ENCODE results near the gene CERS6.

The CERS6 gene

DNA sequence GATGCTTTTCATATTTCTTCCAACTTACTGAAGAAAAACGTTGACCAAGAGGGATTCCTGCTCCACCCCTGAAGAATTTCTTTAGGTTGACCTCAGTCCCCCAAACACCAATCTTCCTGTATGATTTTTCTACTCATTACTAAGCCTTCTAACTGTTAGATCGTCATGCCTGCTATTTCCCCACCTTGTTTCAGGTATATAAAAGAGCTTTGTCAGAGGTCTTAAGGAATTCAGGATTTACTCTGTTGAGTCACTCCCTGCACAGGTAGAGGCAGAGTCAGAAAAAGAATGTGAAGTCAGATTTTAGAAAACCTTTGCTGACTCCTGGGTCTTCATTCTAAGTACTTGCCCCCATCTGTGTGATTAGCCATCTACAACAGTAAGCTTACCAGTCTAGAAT is 262.6 kb downstream of the CERS6 start:
- Histone ChIP-seq H3K4me1 (no peaks in the 10 kb centered on the region), H3K4me3 (no peak overlapping the region), H3K9me3 (0 out of 2 replicates have a peak, but pooled peaks cover 13% of the 10 kb centered on the region), H3K9ac (no peak overlapping the region), H4K20me1 (no peaks in the 10 kb centered on the region), H3K4me2 (no peak overlapping the region), H3K36me3 (peaks cover 68% of the 10 kb centered on the region), H3K27ac (no peak overlapping the region), H3K27me3 (no peaks in the 10 kb centered on the region)
- TF ChIP-seq Cebpa-rat (IDR thresholded peaks at IDR 0.05): no peak

DNA sequence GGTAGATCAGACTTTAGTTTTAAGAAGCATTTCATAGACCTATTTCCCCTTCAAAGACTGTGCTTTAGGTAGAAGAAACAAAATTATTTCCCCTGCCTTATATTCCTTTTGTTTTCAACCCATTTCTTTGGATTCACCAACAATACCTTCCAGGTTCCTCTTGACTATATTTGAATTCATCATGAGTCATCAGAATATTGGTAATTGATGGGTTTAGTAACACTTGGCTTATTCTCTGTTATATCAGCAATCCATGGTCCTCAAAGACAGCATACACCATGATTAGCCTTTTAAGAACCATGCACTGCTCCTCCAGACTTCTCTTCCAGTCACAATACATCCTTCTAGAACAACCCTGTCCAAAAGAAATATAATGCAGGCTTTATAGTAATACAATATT is 263.4 kb downstream of the CERS6 start:
- H3K4me2 ChIP-seq: no peak overlapping the region
- H3K4me1 ChIP-seq: no peaks in the 10 kb centered on the region
- no peak overlapping the region for H3K4me3 ChIP-seq
- no peaks in the 10 kb centered on the region for H4K20me1 ChIP-seq
- no peak overlapping the region for H3K27ac ChIP-seq
- no peak overlapping the region for H3K9ac ChIP-seq
- 0 out of 2 replicates have a peak, but pooled peaks cover 19% of the 10 kb centered on the region for H3K9me3 ChIP-seq
- TF ChIP-seq Cebpa-rat (IDR thresholded peaks at IDR 0.05): no peak
- no peaks in the 10 kb centered on the region for H3K27me3 ChIP-seq
- H3K36me3 ChIP-seq: peaks cover 70% of the 10 kb centered on the region

DNA sequence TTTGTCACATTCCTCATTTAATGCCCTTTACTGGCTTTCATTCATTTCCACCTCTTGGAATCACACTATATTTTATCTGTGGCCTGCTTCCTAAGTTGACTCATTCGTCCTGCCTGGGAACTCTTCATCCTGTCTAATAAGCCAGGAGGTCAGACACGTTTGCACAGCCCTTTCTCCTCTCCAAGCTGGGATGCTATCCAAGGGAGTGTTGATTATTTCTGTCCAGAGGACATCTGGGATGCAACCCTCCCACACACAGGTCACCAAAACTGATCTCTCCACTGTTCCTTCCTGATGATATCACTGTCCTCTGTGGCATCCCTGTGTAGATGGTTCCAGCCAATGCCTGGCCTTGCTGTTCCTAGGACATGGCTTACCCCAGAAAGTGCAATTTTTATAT is 266.5 kb downstream of the CERS6 start:
- TF ChIP-seq Cebpa-rat (IDR thresholded peaks at IDR 0.05): no peak
- Histone ChIP-seq H3K4me3 (no peak overlapping the region), H3K4me2 (no peak overlapping the region), H3K27ac (no peak overlapping the region), H4K20me1 (no peaks in the 10 kb centered on the region), H3K36me3 (peaks cover 74% of the 10 kb centered on the region), H3K9me3 (0 out of 2 replicates have a peak, but pooled peaks cover 19% of the 10 kb centered on the region), H3K27me3 (no peaks in the 10 kb centered on the region), H3K9ac (no peak overlapping the region), H3K4me1 (no peaks in the 10 kb centered on the region)

DNA sequence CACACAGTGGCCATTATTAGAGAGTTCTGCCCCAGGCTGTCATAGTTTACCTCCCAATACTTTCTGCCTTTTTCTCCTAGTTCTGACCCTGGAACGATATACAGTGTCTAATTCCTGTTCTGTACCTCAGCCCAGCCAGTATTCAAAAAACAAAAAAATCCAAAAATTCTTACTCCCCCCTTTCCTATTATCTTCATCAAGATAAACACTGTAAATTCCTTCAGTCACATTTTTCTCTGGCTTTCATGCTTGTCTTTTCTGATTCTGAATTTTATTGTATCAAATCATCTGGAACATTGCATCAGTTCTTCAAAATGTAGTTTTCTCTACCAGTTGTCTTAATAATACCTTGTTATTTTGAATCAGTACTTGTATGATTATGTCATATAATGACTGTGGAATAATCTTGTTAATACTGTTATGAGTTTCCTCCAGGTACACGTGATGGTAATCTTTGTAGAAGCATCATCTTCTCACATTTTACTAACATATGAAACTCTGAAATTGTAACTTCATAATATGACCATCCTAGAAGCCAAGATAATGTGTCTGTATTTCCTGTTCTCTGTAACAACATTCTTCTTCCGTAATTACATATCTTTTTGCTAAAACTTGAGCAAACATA is 267.3 kb downstream of the CERS6 start:
- Histone ChIP-seq H3K4me3 (no peak overlapping the region), H3K9me3 (0 out of 2 replicates have a peak, but pooled peaks cover 19% of the 10 kb centered on the region), H3K27me3 (no peaks in the 10 kb centered on the region), H3K27ac (no peak overlapping the region), H3K4me2 (no peak overlapping the region), H3K9ac (no peak overlapping the region), H3K4me1 (no peaks in the 10 kb centered on the region), H3K36me3 (peaks cover 66% of the 10 kb centered on the region), H4K20me1 (no peaks in the 10 kb centered on the region)
- TF ChIP-seq Cebpa-rat (IDR thresholded peaks at IDR 0.05): no peak

DNA sequence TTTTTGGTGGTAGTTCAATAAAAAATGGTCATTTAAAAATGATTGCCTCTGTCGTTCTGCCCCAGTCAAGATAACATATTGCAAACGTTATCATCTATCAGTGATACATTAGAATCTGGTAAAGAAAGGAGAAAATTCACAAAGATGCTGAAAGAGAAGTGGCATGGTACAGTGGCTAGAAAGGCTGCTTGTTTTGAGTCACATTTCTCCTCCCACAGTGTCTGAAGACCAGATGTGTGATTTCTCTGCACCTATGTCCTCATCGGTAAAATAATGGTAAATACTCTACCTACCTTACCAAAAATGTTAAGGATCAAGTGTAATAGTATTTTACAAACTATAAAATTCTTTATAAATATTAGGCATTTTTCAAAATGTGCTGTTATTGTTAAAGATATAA is 270.3 kb downstream of the CERS6 start:
- Histone ChIP-seq H3K9me3 (0 out of 2 replicates have a peak, but pooled peaks cover 9% of the 10 kb centered on the region), H4K20me1 (no peaks in the 10 kb centered on the region), H3K4me1 (no peaks in the 10 kb centered on the region), H3K4me3 (no peak overlapping the region), H3K27ac (no peak overlapping the region), H3K36me3 (peaks cover 40% of the 10 kb centered on the region), H3K27me3 (no peaks in the 10 kb centered on the region), H3K4me2 (no peak overlapping the region), H3K9ac (no peak overlapping the region)
- no peak for TF ChIP-seq Cebpa-rat (IDR thresholded peaks at IDR 0.05)

DNA sequence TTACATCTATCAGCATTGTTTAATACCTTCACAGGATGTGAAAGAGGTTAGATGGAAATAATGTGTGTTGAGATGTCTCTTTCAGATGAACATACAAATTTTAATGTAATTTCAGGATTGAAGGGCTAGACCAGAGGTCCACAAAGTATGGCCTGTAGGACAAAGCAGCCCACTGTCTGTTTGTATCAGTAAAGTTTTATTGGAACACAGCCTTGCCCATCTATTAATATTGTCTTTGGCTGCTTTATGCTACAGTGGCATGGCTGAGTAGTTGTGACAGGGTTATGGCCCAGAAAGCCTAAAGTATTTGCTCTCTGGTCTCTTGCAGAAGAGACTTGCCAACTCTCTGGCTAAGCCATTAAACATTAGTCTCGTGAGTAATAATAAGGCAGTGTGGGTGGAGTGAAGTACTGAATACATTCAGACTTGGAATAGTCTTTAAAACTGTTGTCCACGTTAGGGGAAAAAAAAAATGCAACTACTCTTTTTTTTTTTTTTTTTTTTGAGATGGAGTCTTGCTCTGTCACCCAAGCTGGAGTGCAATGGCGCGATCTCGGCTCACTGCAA is 271.9 kb downstream of the CERS6 start:
- no peaks in the 10 kb centered on the region for H3K4me1 ChIP-seq
- peaks cover 26% of the 10 kb centered on the region for H3K36me3 ChIP-seq
- no peak overlapping the region for H3K4me2 ChIP-seq
- 0 out of 2 replicates have a peak, but pooled peaks cover 6% of the 10 kb centered on the region for H3K9me3 ChIP-seq
- H3K9ac ChIP-seq: no peak overlapping the region
- no peak overlapping the region for H3K4me3 ChIP-seq
- H4K20me1 ChIP-seq: no peaks in the 10 kb centered on the region
- no peak overlapping the region for H3K27ac ChIP-seq
- TF ChIP-seq Cebpa-rat (IDR thresholded peaks at IDR 0.05): no peak
- H3K27me3 ChIP-seq: no peaks in the 10 kb centered on the region

DNA sequence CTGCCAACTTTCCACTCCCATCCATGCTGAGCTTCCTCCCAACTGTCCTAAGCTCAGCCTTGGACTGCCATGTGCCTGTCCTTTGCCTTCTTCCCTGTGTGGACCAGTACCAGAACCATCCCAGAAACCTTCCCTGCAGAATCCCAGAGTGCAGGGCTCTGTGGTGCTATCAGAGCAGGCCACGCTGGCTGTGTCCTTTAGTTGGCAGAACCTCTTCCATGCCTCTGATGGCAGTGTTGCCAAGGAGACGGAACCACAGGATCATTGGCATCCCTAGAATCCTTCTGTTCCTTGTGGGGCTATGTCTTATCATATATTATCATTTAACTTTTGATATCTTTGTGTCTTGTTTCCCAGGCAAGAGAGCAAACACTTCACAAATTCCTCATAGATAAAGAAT is 273.4 kb downstream of the CERS6 start:
- H3K27me3 ChIP-seq: no peaks in the 10 kb centered on the region
- H3K36me3 ChIP-seq: peaks cover 12% of the 10 kb centered on the region; the same call in 1 of the 2 replicates
- no peaks in the 10 kb centered on the region for H3K4me1 ChIP-seq
- H4K20me1 ChIP-seq: no peaks in the 10 kb centered on the region
- H3K9me3 ChIP-seq: no peaks in the 10 kb centered on the region
- TF ChIP-seq Cebpa-rat (IDR thresholded peaks at IDR 0.05): no peak
- H3K9ac ChIP-seq: no peak overlapping the region
- no peak overlapping the region for H3K4me3 ChIP-seq
- H3K27ac ChIP-seq: no peak overlapping the region
- H3K4me2 ChIP-seq: no peak overlapping the region

DNA sequence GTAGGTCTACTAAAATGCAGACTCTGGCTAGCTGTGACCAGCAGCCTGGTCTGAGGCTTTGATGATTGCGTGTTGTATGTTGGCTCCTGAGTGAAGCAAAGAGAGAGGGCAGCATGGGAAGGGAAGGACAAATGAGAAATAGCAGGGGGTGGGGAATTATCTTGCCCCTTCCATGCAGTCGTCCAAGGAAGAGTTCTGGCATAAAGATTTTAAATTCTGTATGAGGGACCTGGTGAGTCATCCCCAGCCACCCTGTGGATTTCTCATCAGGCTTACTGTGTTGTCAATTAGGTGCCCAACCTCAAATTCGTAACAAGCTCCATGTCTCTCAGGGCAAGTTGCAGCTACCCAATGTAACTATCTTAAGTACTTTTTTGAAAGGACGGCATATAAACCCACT is 274.3 kb downstream of the CERS6 start:
- no peak for TF ChIP-seq Cebpa-rat (IDR thresholded peaks at IDR 0.05)
- Histone ChIP-seq H3K9ac (no peak overlapping the region), H3K27me3 (no peaks in the 10 kb centered on the region), H3K9me3 (no peaks in the 10 kb centered on the region), H4K20me1 (no peaks in the 10 kb centered on the region), H3K36me3 (0 out of 2 replicates have a peak, but pooled peaks cover 4% of the 10 kb centered on the region), H3K4me1 (no peaks in the 10 kb centered on the region), H3K4me3 (no peak overlapping the region), H3K4me2 (no peak overlapping the region), H3K27ac (no peak overlapping the region)

DNA sequence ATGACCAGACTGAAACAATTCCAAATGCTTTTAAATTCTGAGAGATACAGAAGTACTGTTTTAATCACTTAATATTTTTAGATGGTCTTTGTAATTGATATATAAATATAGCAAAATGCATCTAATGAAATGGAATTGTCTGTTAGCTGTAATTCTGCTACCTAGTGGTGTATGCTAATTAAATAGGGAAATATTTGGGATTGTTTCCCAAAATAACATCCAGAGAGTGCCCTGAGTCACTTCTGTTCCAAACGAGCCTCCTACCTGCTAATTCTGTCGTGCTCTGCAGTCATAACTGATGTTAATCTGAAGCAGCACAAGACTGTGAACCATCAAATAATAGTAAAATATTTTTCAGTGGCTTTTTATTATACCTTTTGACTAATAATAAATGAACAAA is 274.9 kb downstream of the CERS6 start:
- Histone ChIP-seq H3K4me2 (no peak overlapping the region), H3K4me1 (no peaks in the 10 kb centered on the region), H3K36me3 (0 out of 2 replicates have a peak, but pooled peaks cover 4% of the 10 kb centered on the region), H4K20me1 (no peaks in the 10 kb centered on the region), H3K9me3 (no peaks in the 10 kb centered on the region), H3K4me3 (no peak overlapping the region), H3K27me3 (no peaks in the 10 kb centered on the region), H3K27ac (no peak overlapping the region), H3K9ac (no peak overlapping the region)
- TF ChIP-seq Cebpa-rat (IDR thresholded peaks at IDR 0.05): no peak

DNA sequence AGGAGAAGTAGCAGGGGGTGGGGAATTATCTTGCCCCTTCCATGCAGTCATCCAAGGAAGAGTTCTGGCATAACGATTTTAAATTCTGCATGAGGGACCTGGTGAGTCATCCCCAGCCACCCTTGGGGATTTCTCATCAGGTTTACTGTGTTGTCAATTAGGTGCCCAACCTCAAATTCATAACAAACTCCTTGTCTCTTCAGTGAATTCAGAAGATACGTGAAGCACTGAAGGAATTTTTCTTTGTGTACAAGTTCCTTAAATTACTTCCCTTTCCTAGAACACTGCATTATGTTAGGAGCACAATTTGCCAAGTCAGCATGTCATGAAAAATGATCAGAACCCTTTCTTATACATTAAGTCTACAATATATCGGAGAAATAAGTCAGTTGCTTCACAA is 275.5 kb downstream of the CERS6 start:
- no peak overlapping the region for H3K4me2 ChIP-seq
- H3K4me3 ChIP-seq: no peak overlapping the region
- 0 out of 2 replicates have a peak, but pooled peaks cover 8% of the 10 kb centered on the region for H3K36me3 ChIP-seq
- H4K20me1 ChIP-seq: no peaks in the 10 kb centered on the region
- no peaks in the 10 kb centered on the region for H3K4me1 ChIP-seq
- no peak overlapping the region for H3K27ac ChIP-seq
- H3K27me3 ChIP-seq: no peaks in the 10 kb centered on the region
- no peaks in the 10 kb centered on the region for H3K9me3 ChIP-seq
- no peak for TF ChIP-seq Cebpa-rat (IDR thresholded peaks at IDR 0.05)
- H3K9ac ChIP-seq: no peak overlapping the region
